AG10803 (cell line): ENCODE measurements around the gene ZNF573.
"Not testable (repeated sequence)": the region's sequence is repeated elsewhere in the genome, so short reads cannot be mapped to it uniquely, and the experiment has no call there.

Source experiments
- DNase-seq: peaks from one replicate; pipeline ENCODE4 v3.0.0; 2010; ENCODE audit warnings: low read depth
- H3K4me3 ChIP-seq: 2 replicates; pipeline ENCODE4 v1.5.1; 2011; ENCODE audit warnings: mild to moderate bottlenecking, low read length, control low read depth
- TF ChIP-seq, protein P1 (sequence below): conservative IDR thresholded peaks from 2 replicates; pipeline ENCODE4 v1.5.1; 2011; ENCODE audit warnings: mild to moderate bottlenecking, low read length, control low read depth, inconsistent platforms

The ZNF573 gene

DNA sequence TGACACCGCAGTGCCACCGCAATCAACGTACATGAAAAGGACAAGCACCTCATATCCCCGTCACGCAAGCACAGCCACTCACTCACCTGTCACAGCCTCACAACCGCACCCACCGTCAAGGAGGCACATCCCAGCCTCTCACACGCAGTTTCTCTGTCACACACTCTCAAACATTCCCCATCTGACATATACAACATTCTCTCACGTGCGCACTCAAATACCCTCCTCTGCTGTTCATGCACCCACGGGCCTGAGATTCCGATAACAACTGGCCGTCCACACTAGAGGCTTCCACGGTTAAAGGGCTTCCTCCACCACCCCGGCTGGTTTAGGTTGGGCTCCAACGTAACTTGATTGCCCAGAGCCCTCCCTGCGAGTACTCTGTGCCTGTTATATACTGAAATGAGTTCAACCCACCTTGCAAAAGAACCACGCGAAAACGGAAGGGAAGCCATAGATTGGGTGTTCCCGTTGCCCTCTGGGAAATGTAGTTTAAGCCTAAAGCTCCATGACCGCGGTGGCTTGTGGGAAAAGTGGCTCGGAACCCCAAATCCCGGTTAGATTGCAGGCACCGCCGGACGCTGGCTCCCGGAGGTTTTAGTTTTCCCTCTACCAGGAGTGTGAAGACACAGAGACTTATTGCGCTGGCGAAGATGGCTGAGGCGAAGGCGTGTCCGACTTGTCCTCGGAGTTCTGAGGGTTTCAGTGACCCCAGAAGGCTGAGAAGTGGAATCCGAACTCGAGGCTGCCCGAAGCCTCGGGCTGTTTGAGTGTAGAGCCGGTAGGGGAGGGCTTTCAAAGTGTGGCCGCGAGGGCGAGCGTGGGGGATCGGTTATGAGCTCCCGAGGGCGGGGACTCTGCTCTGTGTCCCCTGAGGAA lies at the start of gene ZNF573:
TSS of gene ZNF573 (minus strand) at position 460 of the 879 bp plus-strand sequence. CDS start 5,857 bp downstream, outside the sequence.
- H3K4me3 ChIP-seq: peak within 1 kb of the TSS; percentile 95
- TF ChIP-seq, protein P1, sequence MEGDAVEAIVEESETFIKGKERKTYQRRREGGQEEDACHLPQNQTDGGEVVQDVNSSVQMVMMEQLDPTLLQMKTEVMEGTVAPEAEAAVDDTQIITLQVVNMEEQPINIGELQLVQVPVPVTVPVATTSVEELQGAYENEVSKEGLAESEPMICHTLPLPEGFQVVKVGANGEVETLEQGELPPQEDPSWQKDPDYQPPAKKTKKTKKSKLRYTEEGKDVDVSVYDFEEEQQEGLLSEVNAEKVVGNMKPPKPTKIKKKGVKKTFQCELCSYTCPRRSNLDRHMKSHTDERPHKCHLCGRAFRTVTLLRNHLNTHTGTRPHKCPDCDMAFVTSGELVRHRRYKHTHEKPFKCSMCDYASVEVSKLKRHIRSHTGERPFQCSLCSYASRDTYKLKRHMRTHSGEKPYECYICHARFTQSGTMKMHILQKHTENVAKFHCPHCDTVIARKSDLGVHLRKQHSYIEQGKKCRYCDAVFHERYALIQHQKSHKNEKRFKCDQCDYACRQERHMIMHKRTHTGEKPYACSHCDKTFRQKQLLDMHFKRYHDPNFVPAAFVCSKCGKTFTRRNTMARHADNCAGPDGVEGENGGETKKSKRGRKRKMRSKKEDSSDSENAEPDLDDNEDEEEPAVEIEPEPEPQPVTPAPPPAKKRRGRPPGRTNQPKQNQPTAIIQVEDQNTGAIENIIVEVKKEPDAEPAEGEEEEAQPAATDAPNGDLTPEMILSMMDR: peak; percentile 32

DNA sequence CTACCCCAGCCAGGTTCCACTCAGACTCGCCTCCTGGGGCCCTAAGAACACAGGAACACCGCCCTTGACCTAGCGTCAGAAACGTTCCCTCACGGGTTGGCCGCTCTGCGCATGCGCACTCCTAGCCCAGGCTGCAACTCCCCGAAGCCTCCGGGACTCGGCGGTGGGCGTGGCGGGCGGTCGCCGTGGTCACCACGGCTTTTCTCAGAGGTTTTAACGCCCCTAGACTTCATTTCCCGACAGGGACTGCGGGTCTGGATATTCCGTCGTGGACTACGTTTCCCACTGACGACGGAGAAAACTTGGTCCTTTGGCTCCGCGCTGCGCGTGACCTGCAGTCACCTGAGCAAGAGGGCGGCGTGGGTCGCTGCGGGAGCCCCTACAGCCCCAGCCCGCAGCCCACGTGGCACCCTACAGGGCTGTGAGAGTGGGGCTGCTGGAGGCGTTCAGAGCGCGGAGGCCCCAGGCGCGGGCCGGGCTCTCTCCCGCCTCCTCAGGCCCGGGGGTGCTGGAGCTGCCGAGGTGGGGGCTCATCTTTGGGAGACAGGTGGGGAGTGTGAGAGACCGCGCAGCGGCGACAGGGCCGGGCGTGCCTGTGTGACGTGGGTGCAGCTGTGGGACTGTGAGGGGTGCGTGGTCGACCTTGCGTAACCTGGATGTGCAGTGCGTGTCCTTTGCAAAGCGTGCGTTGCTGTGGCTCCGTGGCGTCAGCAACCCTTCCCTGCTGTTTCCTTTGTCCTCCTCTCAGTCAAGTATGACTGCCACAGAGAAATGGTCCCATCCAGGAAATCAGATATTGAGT lies 38.0 kb upstream of the ZNF573 start:
- DNase-seq: peak; percentile 31
- TF ChIP-seq, protein P1: no peak

More for the DNA sequence above, at the start of gene ZNF573:
- DNase-seq: peak; percentile 84

DNA sequence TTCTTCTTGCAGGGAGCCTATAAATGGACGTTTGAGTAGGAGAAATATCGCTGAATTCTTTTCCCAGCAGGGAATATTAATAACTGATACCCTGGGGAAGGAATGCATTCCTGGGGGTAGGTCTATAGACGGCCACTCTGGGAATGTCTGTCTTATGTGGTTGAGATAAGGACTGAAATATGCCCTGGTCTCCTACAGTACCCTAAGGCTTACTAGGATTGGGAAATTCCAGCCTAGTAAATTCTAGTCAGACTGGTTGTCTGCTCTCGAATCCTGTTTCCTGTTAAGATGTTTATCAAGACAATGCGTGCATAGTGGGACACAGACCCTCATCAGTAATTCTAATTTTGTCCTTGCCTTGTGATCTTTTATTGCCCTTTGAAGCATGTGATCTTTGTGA lies 36.2 kb upstream of the ZNF573 start:
- not testable (repeated sequence) for DNase-seq, H3K4me3 ChIP-seq

More for the DNA sequence above, 38.0 kb upstream of the ZNF573 start:
- peak overlapping the region; percentile 60 for H3K4me3 ChIP-seq

DNA sequence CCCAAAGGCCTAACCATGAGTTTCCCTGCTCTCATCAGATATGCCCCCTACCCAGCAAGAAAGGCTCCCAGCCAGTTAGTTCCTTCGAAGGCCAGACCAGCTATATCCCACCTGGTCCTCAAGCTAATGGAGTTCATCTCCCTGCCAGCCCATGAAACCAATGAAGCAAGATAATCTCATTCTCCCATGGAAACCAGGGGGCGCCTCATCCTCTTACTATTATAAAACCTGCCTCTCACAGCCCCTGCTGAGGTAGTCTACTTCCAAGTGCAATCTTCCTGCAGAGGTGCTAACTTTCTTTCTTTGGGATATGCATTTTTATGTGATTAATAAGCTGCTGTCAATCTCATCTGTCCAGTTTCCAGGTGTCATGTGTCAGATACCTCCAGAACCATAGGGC lies 34.0 kb upstream of the ZNF573 start:
- TF ChIP-seq, protein P1: no peak
- no peak for DNase-seq
- no peak overlapping the region for H3K4me3 ChIP-seq

DNA sequence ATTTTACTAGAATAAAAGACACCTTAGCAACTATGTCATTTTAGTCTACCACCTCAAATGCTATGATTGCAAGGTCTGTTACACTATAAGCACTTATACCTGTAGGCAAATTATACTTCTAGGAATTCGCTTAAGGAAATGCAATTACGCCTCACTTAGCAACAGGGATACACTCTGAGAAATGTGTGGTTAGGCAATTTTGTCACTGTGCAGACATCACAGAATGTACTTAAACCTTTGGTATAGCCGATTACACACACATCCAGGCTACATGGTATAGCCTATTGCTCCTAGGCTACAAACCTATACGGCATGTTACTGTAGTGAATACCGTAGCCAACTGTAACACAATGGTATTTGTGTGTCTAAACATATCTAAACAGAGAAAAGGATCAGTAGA lies 30.0 kb upstream of the ZNF573 start:
- H3K4me3 ChIP-seq: no peak overlapping the region
- TF ChIP-seq, protein P1: no peak
- DNase-seq: no peak

DNA sequence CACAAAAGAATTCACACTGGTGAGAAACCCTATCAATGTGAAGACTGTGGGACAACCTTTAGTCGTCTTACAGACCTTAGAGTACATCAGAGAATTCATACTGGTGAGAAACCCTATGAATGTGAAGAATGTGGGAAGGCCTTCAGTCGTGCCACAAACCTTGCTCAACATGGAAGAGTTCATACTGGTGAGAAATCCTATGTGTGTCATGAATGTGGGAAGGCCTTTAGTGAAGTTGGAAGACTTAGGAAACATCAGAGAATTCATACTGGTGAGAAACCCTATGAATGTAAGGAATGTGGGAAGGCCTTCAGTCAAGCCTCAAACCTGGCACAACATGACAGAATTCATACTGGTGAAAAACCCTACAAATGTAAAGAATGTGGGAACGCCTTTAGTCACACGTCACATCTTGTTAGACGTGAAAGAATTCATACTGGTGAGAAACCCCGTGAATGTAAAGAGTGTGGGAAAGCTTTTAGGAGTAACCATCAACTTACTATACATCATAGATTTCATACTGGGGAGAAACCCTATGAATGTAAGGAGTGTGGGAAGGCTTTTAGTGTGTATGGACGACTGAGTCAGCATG lies 24.0 kb upstream of the ZNF573 start:
- TF ChIP-seq, protein P1: no peak
- DNase-seq: no peak
- no peak overlapping the region for H3K4me3 ChIP-seq

DNA sequence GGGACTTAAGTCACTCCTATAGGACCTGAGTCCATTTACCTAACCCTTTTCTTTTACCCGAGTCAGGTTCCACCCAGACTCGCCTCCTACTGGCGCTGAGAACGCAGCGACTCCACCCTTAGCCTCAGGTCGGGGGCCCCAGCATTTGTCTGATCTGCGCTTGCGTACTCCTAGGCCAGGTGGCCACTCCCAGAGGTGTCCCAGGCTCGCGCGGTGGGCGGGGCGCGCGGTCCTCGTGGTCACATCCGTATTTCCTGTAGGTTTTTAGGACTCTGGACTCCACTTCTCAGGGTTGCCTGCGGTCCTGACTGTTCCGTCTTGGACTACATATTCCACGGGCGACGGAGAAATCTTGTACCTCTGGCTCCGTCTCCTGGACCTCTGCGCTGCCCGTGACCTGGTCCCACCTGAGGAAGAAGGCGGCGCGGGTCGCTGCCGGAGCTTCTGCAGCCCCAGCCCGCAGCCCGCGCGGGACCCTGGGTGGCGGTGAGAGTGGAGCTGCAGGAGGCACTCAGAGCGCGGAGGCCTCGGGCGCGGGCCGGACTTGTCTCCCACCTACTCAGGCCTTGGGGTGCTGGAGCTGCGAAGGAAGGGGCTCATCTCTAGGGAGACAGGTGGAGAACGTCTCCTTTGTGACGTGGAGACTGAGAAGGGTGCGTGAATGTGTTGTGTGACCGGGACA lies 11.0 kb upstream of the ZNF573 start:
- no peak overlapping the region for H3K4me3 ChIP-seq
- DNase-seq: no peak
- TF ChIP-seq, protein P1: no peak
